Erythroblast (primary cell): ENCODE results near the gene HTRA1.

Source experiments
- DNase-seq, 2 experiments: peaks; one replicate each; lab custom pipeline; 2025; lab: John Stamatoyannopoulos, UW
- GATA1 ChIP-seq: IDR thresholded peaks from 2 replicates; pipeline ENCODE4 v1.6.1; 2011; ENCODE audit warnings: low read depth, mild to moderate bottlenecking, control low read depth, low read length, moderate library complexity
- POLR2A ChIP-seq: IDR thresholded peaks from 2 replicates; pipeline ENCODE4 v1.6.1; 2011; ENCODE audit warnings: mild to moderate bottlenecking, low read length

HTRA1 gene

GRCh38 chr10:122462533-122463465 is 1.4 kb downstream of the HTRA1 start:
- TF ChIP-seq GATA1 (no peak), POLR2A (no peak)
- DNase-seq, result no peak

DNA sequence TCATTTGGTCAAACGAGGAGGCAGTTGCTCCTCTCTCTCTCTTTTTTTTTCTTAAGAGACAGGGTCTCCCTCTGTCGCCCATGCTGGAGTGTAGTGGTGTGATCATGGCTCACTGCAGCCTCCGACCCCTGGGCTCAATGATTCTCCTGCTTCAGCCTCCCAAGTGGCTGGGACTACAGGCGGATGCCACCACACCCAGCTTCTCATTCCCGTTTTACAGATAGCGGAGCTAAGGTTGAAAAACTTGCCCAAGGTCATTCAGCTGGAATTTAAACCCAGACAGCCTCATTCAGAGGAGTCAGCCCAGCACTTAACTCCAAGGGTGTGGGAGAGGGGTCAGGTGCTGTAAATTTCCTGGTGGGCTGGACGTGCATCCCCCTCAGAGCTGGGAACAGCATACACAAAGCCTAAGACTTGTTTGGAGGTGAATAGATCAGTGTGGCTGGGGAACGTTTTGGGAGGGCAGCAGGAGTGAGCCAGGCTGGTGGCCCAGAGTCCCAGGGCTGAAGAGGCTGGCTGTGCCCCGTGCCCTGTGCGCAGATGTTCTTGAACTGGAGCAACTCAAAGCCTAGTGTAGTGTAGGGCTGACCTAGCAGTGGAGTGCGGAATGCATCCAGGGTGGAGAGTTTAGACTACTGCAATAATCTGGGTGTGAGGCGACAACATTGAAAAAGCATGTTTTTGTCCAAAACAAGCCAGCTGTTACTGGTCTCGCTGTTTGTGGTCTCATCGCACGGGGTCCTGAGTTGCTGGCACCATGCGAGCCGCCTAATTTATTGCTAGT is 2.3 kb downstream of the HTRA1 start:
- DNase-seq, result no peak

DNA sequence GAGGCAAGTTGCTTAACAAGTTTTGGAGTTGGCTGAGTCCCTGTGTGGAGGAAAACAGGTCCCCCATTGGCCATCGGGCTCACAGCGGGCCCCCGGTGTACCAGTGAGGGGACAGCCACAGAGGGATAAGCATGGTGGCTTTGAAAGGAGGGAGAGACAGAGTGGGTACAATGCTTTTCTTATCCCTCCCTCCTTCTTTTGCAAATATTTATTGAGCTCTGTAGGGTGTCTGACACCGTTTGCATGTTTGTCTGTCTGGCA is 2.8 kb downstream of the HTRA1 start:
- DNase-seq, result no peak
- no peak for TF ChIP-seq GATA1
- TF ChIP-seq POLR2A, result no peak

More for the DNA sequence above, 2.3 kb downstream of the HTRA1 start:
- TF ChIP-seq POLR2A, result no peak

DNA sequence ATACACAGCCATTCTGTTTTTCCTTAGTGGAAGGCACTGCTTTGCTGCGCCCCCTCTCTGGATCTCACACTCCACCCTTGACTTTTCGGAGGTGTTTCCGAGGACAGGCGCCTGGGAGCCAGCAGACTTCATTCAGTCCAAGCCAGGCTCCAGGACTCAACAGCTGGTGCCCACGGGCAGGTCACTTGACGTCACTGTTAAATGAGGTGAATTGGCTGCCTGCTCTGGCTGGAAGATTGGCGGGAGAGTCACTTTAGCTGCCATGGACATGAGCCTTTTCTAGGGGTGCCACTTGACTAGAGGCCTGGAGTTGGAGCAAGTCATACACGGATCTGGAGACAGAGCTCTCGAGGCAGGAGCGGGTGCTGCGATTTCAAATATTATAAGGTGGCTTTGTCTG is 3.2 kb downstream of the HTRA1 start:
- no peak for DNase-seq
- TF ChIP-seq POLR2A (no peak), GATA1 (no peak)

DNA sequence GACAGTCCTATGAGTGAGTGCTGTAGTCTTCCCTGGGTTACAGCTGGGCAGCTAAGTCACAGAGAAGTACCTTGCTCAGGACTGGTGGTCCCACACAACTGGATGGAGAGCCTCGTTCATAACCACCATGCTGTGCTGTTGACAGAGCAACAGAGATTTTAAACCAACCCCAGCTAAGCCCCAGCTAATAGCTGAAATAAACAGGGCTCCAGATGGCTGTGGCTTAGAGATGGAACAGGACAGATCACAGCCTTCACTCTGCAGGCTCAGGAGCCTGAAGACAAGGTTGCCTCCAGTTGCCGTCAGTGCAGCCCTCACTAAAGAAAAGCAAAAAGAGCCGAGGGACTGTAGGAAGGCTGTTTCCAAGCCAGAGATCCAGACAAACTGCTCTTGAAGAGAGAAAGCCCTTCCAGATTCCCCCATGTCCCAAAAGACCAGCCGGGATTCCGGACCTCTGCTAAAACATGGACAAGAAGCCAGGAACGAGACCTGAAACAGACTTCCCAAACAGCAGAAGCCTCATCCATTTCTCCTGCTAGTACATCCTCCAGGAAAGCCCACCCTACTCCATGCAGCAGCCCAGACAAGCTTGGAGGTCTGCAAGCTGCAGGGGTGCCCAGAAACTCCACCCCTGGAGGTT is 4.2 kb downstream of the HTRA1 start:
- no peak for TF ChIP-seq GATA1
- no peak for TF ChIP-seq POLR2A
- no peak for DNase-seq

GRCh38 chr10:122466951-122467381 is 5.6 kb downstream of the HTRA1 start:
- no peak for TF ChIP-seq GATA1
- DNase-seq, result no peak

DNA sequence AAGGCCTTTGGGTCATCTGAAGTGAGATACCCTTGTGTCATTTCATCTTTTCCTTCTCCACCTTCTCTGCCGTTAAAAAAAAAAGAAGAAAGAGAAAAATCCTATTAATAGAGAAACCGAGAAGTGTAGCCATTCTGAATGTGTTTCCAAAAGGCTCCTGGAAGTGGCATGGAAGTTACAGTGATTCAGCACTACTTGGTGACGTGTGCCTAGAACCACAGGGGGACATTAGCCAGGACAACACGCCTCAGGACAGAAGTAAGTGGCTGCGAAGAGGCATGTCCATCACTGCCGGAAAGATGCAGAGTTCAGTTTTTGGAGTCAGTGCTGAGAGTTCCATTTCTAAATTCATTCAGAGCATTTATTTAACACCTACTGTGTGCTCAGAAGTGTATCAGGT is 6.3 kb downstream of the HTRA1 start:
- no peak for TF ChIP-seq GATA1
- TF ChIP-seq POLR2A, result no peak
- no peak for DNase-seq

GRCh38 chr10:122468307-122468925 is 7.1 kb downstream of the HTRA1 start:
- TF ChIP-seq GATA1 (no peak), POLR2A (no peak)
- no peak for DNase-seq

DNA sequence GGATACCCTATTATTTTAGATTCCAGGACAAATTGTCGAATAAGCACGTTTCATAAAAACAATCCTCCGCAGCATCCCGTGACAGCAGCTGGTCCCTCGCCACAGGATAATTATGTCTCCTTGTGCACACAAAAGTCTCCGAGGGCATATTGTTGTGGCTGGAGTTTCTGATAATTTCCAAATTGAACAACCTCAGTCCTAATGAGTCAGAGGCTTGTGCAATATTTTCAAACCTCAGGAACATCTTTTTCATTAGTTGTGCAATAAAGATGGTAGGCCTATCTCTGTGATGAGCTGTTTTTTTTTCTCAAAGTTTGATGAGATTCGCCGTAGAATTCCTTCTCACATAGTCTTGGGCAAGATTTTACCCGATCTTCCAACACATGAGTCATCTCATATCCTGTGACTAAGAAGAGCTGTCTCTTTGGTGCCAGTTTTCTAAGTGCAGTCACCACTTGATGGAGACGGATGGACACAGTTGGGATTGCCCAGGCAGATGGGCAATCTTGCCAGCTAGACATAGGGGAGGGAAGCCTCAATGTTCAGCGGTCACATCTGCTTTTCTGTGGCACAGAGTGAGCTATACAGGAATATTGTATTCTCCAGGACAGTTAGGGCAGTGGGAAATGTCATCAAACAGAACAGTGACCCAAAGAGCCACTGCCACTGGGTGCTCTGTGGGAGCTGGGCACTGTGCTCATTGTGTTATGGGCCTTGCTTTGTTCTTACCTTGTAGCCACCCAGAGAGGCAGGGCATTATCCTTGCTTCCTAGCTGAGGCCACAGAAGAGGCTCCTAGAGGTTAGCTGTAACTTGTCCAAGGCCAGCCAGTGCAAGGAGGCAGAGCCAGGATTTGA is 7.8 kb downstream of the HTRA1 start:
- TF ChIP-seq GATA1 (no peak), POLR2A (no peak)
- no peak for DNase-seq

- TF ChIP-seq GATA1 (no peak), POLR2A (no peak)
- no peak for DNase-seq
Observed at GRCh38 chr10:122469848-122470247, 8.5 kb downstream of the HTRA1 start.

DNA sequence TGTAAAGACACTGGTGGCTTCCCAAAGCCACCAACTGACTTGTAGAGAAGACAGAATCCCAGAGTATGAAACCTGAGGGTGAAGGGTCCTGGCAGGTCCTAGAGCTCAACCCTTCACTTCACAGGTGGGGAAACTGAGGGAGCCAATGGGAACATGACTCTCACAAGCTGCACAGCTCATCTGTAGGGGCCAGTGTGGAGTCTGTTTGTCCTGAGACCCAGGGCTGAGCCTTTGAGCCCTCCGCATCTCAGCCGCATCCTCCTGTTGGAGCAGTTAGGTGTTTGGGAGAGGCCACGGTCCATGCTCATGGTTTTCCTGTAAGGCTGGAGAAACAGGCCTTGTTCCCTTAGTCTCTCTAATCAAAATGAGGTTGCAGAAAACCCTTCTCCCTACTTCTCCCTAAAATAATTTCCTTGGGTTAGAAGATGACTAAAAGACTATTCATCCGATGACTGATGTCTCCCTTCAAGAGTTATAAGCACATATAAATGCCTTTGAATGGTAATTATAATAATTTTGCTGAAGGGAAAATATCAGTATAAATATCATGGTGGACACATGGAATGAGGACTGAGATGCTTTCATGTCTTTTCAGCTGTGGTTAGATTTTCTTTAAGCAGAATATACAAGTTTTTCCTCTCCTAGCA is 10.3 kb downstream of the HTRA1 start:
- DNase-seq, result no peak
- TF ChIP-seq GATA1 (no peak), POLR2A (no peak)

GRCh38 chr10:122473116-122473515 is 11.8 kb downstream of the HTRA1 start:
- no peak for DNase-seq
- TF ChIP-seq POLR2A (no peak), GATA1 (no peak)
